ENCODE data around the gene LY86. TPM values are rescaled to one million over a fixed set of nuclear protein-coding genes. Genes with fewer than 3 reads are reported as not detected.
"Not testable (repeated sequence)": the region's sequence is repeated elsewhere in the genome, so short reads cannot be mapped to it uniquely, and the experiment has no call there.

The LY86 gene
- total and polyA plus RNA-seq, 10 of the 15 experiments (the other 5 are each of a cell fraction or from before 2014, with no cell fraction given): 68.2 to 457 (median 128) TPM

DNA sequence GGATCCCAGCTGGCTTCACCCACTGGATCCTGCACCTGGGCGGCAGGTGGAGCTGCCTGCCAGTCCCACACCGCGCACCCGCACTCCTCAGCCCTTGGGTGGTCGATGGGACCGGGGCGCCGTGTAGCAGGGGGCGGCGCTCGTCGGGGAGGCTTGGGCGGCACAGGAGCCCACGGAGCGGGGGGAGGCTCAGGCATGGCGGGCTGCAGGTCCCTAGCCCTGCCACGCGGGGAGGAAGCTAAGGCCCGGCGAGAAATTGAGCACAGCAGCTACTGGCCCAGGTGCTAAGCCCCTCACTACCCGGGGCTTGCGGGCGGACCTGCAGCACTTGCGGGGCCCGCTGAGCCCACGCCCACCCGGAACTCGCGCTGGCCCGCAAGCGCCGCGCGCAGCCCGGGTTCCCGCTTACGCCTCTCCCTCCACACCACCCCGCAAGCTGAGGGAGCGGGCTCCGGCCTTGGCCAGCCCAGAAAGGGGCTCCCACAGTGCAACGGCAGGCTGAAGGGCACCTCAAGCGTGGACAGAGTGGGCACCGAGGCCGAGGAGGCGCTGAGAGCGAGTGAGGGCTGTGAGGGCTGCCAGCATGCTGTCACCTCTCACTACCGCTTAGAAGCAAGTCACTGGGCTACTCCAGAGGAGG is 18.0 kb downstream of the LY86 start:
- peaks cover 21% of the 10 kb centered on the region for H3K4me1 ChIP-seq (ENCODE audit: control insufficient read depth, insufficient read depth, low read length)
- H3K36me3 ChIP-seq (ENCODE audit: control insufficient read depth in 2 of 2, insufficient read depth in 2 of 2, low read length in 1 of 2); H3K4me2 ChIP-seq (ENCODE audit: control insufficient read depth, insufficient read depth); H3K27ac ChIP-seq (ENCODE audit: control insufficient read depth, insufficient read depth); DNase-seq (ENCODE audit: low read depth, low spot score); FAIRE-seq; in situ Hi-C loops (cut with MboI); H3K9me3 ChIP-seq (replicated peaks; ENCODE audit: control insufficient read depth, insufficient read depth, low read length); H3K27me3 ChIP-seq (replicated peaks in 1 of 2; ENCODE audit: control insufficient read depth in 2 of 2, insufficient read depth in 2 of 2, low read length in 1 of 2); ATAC-seq; H4K20me1 ChIP-seq (ENCODE audit: control insufficient read depth, insufficient read depth); SMC1A ChIA-PET (ENCODE audit: uncharacterized antibody, unreplicated experiment); intact Hi-C loops (cut with micrococcal nuclease; ENCODE audit: unreplicated experiment); H3K9ac ChIP-seq (ENCODE audit: control insufficient read depth, insufficient read depth, low read length); POLR2A ChIA-PET; CTCF ChIA-PET; H3K4me3 ChIP-seq; BruUV-seq (replicated peaks); RAD21 ChIA-PET (ENCODE audit: unreplicated experiment); H2AFZ ChIP-seq (ENCODE audit: control insufficient read depth, low read depth, low read length); H3K79me2 ChIP-seq (ENCODE audit: control insufficient read depth, insufficient read depth, low read length): not testable (repeated sequence)
- over 99% methylated on average over 24 of the region's 47 CpGs for WGBS (ENCODE audit: insufficient coverage, insufficient replicate concordance, low lambda C conversion rate, missing lambda C conversion rate)

DNA sequence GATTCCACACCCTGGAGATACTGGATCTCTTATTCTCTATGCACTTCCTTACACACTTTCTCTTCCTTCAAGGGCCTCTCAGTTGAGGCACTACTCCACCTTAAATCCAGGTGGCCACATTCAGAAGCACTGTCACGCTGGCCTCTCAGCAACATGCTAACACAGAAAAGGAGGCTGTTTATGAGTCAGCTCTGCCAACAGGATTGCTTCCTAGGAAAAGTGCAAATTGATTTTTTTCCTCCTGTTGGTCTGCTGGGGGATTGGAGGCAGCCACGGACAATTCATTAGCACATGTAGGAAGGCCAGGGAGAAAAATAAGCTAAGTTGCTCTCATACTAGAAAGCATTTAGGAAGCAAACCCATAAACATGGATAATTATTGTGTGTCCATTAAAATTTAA is 20.9 kb downstream of the LY86 start:
- CTCF ChIA-PET: interaction anchor here (1.2 to 2.1 kb wide), 3 partner anchors 9 to 22 kb away, joined by 3 to 7 read pairs (median 5); no protein-coding TSS in a partner anchor
- Histone ChIP-seq H3K27me3 (replicated peaks in 1 of 2; ENCODE audit: control insufficient read depth in 2 of 2, insufficient read depth in 2 of 2, low read length in 1 of 2) (no peaks in the 10 kb centered on the region), H3K9ac (ENCODE audit: control insufficient read depth, insufficient read depth, low read length) (no peak overlapping the region), H2AFZ (ENCODE audit: control insufficient read depth, low read depth, low read length) (no peak overlapping the region), H3K4me2 (ENCODE audit: control insufficient read depth, insufficient read depth) (peak overlapping the region; percentile 52; the same call in 1 of the 2 replicates), H3K79me2 (ENCODE audit: control insufficient read depth, insufficient read depth, low read length) (no peaks in the 10 kb centered on the region), H3K9me3 (replicated peaks; ENCODE audit: control insufficient read depth, insufficient read depth, low read length) (peaks cover 3% of the 10 kb centered on the region; the same call in 2 of the 3 replicates), H3K27ac (ENCODE audit: control insufficient read depth, insufficient read depth) (peak overlapping the region; percentile 77), H3K4me3 (no peak overlapping the region), H3K36me3 (ENCODE audit: control insufficient read depth in 2 of 2, insufficient read depth in 2 of 2, low read length in 1 of 2) (no peaks in the 10 kb centered on the region; a peak in 2 of 4 replicates), H4K20me1 (ENCODE audit: control insufficient read depth, insufficient read depth) (no peaks in the 10 kb centered on the region), H3K4me1 (ENCODE audit: control insufficient read depth, insufficient read depth, low read length) (peaks cover 21% of the 10 kb centered on the region)
- DNase-seq (ENCODE audit: low read depth, low spot score) (no peak), ATAC-seq (no peak), FAIRE-seq (peak; percentile 49)
- intact Hi-C loops (cut with micrococcal nuclease; ENCODE audit: unreplicated experiment): no loop called here
- TF ChIP-seq ZNF207 (IDR thresholded peaks at IDR 0.05; ENCODE audit: borderline replicate concordance): no peak
- TF ChIP-seq RUNX3 (IDR thresholded peaks at IDR 0.05; ENCODE audit: low read length): no peak
- RAD21 ChIA-PET (ENCODE audit: unreplicated experiment): interaction anchor here (0.7 to 2.9 kb wide), 5 partner anchors 10 to 50 kb away, joined by 3 to 15 read pairs (median 6); partner anchors contain the start of gene LY86
- SMC1A ChIA-PET (ENCODE audit: uncharacterized antibody, unreplicated experiment): interaction anchor here (0.5 to 5.1 kb wide), 10 partner anchors 12 to 62 kb away, joined by 3 to 65 read pairs (median 7); partner anchors contain the start of gene LY86
- no TSS peak for BruUV-seq (replicated peaks)
- in situ Hi-C loops (cut with MboI): no loop called here
- POLR2A ChIA-PET: interaction anchor here (2.0 to 2.4 kb wide), 3 partner anchors 10 to 20 kb away, joined by 8 to 10 read pairs (median 10); partner anchors contain the start of gene LY86
- WGBS (ENCODE audit: insufficient coverage, insufficient replicate concordance, low lambda C conversion rate, missing lambda C conversion rate): 48% methylated on average over 2 of the region's 2 CpGs

All from GM12878 (cell line).